SK-N-MC (cell line): ENCODE results near the gene SLC22A16.

Experiments
- EZH2 ChIP-seq: fragments of 200-600 bp; sonication (generic); IDR thresholded peaks from one replicate; pipeline ENCODE4 v1.6.1; 2017; ENCODE audit warnings: antibody characterized with exemption
- FOXP2 ChIP-seq: optimal IDR thresholded peaks from 2 replicates; pipeline ENCODE3; 2011; ENCODE audit warnings: mild to moderate bottlenecking, moderate library complexity; ENCODE audit not compliant: insufficient read depth; ENCODE audit errors: extremely low read length, control extremely low read depth
- POLR2AphosphoS5 ChIP-seq: IDR thresholded peaks from 2 replicates; pipeline ENCODE4 v1.6.1; 2012; ENCODE audit warnings: mild to moderate bottlenecking, low read depth, low read length, borderline replicate concordance

DNA sequence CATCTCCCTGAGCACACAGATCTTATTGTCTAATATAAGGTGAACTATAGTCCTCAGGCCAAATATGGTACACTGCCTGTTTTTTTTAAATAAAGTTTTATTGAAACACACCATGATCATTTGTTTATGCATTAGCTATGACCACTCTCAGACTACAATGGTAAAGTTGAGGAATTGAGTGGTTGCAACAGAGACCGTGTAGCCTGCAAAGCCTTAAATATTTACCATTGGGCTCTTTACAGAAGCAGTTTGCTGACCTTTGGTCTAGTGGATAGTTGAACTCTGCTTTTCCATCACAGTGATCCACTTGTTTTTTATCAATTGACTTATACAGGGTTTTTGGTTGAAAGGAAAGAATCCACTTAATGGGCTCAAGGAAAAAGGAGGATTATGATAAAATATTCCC, 91.0 kb downstream of the SLC22A16 start:
- TF ChIP-seq EZH2 (no peak), POLR2AphosphoS5 (no peak), FOXP2 (no peak)
